ENCODE data around the gene PAK5. TPM values are rescaled to one million over a fixed set of nuclear protein-coding genes. Genes with fewer than 3 reads are reported as not detected.

PAK5 gene
- total and polyA plus RNA-seq, 2 donors, result 0.19 to 0.75 TPM

DNA sequence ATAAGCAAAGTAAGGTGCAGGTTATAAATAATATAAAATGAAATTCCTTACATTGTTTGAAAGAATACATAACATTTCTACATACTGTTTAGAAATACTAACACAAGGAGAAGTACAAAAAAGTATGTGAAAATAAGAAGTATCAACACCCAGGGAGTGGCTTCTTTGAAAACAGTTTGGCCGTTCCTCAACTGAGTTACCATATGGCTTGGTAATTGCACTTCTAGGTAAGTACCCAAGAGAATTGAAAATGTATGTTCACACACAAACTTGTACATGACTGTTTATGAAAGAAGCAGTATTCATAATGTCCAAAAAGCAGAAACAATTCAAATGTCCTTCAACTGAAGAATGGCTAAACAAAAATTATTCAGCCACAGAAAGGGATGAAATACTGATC, 30.7 kb downstream of the PAK5 start:
- Histone ChIP-seq H3K9me3 (ENCODE audit: control insufficient read depth in 2 of 2, insufficient read depth in 1 of 2, low read length in 1 of 2) (no peaks in the 10 kb centered on the region), H3K4me3 (ENCODE audit: low read length in 2 of 2) (no peak overlapping the region), H3K27ac (ENCODE audit: low read depth in 1 of 2, low read length in 1 of 2) (no peak overlapping the region), H3K27me3 (ENCODE audit: control insufficient read depth in 2 of 2, insufficient read depth in 1 of 2, low read length in 1 of 2) (no peaks in the 10 kb centered on the region), H3K36me3 (ENCODE audit: control insufficient read depth in 2 of 2, insufficient read depth in 2 of 2, low read length in 1 of 2) (no peaks in the 10 kb centered on the region), H3K4me1 (ENCODE audit: control insufficient read depth in 2 of 2, insufficient read depth in 2 of 2, low read length in 2 of 2) (no peaks in the 10 kb centered on the region)
- whole genome bisulfite sequencing, result 81% methylated on average over 1 of the region's 1 CpG
- no peak for DNase-seq (ENCODE audit: low read depth in 6 of 9, low spot score in 9 of 9)

DNA sequence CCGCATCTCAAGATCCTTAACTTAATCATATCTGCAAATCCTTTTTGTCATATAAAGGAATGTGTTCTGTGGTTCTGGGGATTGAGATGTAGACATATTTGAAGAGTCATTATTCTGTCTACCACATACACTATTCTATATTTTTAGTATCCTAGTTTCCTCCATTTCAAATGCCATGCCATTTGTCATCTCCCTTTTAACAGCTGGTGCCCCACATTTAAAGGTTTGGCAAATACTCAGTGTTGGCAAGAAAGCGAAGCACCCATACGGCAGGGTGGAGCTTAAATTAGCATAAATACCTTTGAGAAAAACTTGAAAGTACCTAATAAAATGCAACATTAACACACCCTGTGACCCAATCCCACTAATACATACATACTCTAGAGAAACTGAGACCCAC, 31.7 kb downstream of the PAK5 start:
- Histone ChIP-seq H3K4me1 (ENCODE audit: control insufficient read depth in 2 of 2, insufficient read depth in 2 of 2, low read length in 2 of 2) (no peaks in the 10 kb centered on the region), H3K36me3 (ENCODE audit: control insufficient read depth in 2 of 2, insufficient read depth in 2 of 2, low read length in 1 of 2) (no peaks in the 10 kb centered on the region), H3K27ac (ENCODE audit: low read depth in 1 of 2, low read length in 1 of 2) (no peak overlapping the region), H3K4me3 (ENCODE audit: low read length in 2 of 2) (no peak overlapping the region), H3K9me3 (ENCODE audit: control insufficient read depth in 2 of 2, insufficient read depth in 1 of 2, low read length in 1 of 2) (no peaks in the 10 kb centered on the region), H3K27me3 (ENCODE audit: control insufficient read depth in 2 of 2, insufficient read depth in 1 of 2, low read length in 1 of 2) (no peaks in the 10 kb centered on the region)
- 96% methylated on average over 3 of the region's 3 CpGs for WGBS
- DNase-seq (ENCODE audit: low read depth in 6 of 9, low spot score in 9 of 9), result no peak

DNA sequence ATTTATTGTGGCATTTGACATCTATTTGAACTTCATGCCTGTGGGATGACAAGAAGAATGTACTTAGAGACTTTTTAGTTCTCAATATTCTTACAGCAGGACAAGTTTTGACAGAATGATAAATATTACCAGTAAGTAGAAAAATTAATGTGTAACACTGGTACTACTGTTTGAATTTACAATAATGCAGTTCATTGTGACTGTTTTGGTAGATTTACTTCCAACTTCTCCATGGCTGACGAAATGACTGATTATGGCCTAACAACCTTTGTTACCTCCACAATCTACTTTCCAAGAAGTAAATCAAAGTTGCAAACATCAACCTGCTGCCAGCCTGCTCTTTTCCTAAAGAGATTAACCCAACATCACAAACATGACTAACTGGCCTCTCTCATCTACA, 38.5 kb downstream of the PAK5 start:
- Histone ChIP-seq H3K9me3 (ENCODE audit: control insufficient read depth in 2 of 2, insufficient read depth in 1 of 2, low read length in 1 of 2) (no peaks in the 10 kb centered on the region), H3K27me3 (ENCODE audit: control insufficient read depth in 2 of 2, insufficient read depth in 1 of 2, low read length in 1 of 2) (no peaks in the 10 kb centered on the region), H3K27ac (ENCODE audit: low read depth in 1 of 2, low read length in 1 of 2) (no peak overlapping the region), H3K4me1 (ENCODE audit: control insufficient read depth in 2 of 2, insufficient read depth in 2 of 2, low read length in 2 of 2) (no peaks in the 10 kb centered on the region), H3K4me3 (ENCODE audit: low read length in 2 of 2) (no peak overlapping the region), H3K36me3 (ENCODE audit: control insufficient read depth in 2 of 2, insufficient read depth in 2 of 2, low read length in 1 of 2) (no peaks in the 10 kb centered on the region)
- 85% methylated on average over 1 of the region's 1 CpG for WGBS
- no peak for DNase-seq (ENCODE audit: low read depth in 6 of 9, low spot score in 9 of 9)

DNA sequence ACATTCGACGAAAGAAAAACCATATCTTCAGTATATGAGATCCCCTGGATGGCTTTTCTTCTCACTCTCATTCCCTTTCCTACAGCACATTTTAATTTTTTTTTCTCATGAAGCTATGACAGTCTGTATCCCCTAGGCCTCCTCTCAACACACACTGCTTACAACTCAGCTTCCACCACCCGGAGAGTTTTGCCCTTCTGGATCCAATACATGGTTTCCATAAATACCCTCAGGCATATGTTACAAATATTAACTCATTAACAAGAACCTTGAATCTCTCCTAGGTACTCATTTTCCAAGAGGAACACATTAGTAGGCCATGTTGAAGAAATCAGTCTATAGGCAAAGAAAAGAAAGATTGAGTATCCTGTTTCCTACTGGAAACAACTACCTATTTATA, 44.0 kb downstream of the PAK5 start:
- Histone ChIP-seq H3K27ac (ENCODE audit: low read depth in 1 of 2, low read length in 1 of 2) (no peak overlapping the region), H3K36me3 (ENCODE audit: control insufficient read depth in 2 of 2, insufficient read depth in 2 of 2, low read length in 1 of 2) (no peaks in the 10 kb centered on the region), H3K4me1 (ENCODE audit: control insufficient read depth in 2 of 2, insufficient read depth in 2 of 2, low read length in 2 of 2) (no peaks in the 10 kb centered on the region), H3K9me3 (ENCODE audit: control insufficient read depth in 2 of 2, insufficient read depth in 1 of 2, low read length in 1 of 2) (no peaks in the 10 kb centered on the region), H3K4me3 (ENCODE audit: low read length in 2 of 2) (no peak overlapping the region), H3K27me3 (ENCODE audit: control insufficient read depth in 2 of 2, insufficient read depth in 1 of 2, low read length in 1 of 2) (no peaks in the 10 kb centered on the region)
- DNase-seq (ENCODE audit: low read depth in 6 of 9, low spot score in 9 of 9), result no peak
- 98% methylated on average over 3 of the region's 3 CpGs for WGBS

DNA sequence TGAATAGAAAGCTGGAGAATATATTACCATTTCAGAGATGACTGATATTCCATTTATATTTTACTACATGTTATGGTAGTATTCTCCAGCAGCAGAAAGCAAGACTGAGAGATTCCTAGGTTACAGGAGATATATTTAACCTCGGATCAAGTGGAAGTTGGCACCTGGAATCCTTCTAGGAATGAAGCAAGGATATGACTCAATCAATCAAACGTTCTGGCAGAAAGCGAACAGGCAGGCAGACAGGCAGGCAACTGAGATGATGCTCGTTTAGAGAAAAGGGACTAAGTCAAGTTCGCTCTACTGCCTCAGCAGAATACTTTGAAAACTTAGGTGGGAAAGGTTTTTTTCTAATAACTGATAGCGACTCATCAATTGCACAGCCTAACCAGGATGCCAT, 46.2 kb downstream of the PAK5 start:
- Histone ChIP-seq H3K9me3 (ENCODE audit: control insufficient read depth in 2 of 2, insufficient read depth in 1 of 2, low read length in 1 of 2) (no peaks in the 10 kb centered on the region), H3K27me3 (ENCODE audit: control insufficient read depth in 2 of 2, insufficient read depth in 1 of 2, low read length in 1 of 2) (no peaks in the 10 kb centered on the region), H3K4me1 (ENCODE audit: control insufficient read depth in 2 of 2, insufficient read depth in 2 of 2, low read length in 2 of 2) (no peaks in the 10 kb centered on the region), H3K27ac (ENCODE audit: low read depth in 1 of 2, low read length in 1 of 2) (no peak overlapping the region), H3K36me3 (ENCODE audit: control insufficient read depth in 2 of 2, insufficient read depth in 2 of 2, low read length in 1 of 2) (no peaks in the 10 kb centered on the region), H3K4me3 (ENCODE audit: low read length in 2 of 2) (no peak overlapping the region)
- DNase-seq (ENCODE audit: low read depth in 6 of 9, low spot score in 9 of 9), result no peak
- 87% methylated on average over 6 of the region's 6 CpGs for WGBS

DNA sequence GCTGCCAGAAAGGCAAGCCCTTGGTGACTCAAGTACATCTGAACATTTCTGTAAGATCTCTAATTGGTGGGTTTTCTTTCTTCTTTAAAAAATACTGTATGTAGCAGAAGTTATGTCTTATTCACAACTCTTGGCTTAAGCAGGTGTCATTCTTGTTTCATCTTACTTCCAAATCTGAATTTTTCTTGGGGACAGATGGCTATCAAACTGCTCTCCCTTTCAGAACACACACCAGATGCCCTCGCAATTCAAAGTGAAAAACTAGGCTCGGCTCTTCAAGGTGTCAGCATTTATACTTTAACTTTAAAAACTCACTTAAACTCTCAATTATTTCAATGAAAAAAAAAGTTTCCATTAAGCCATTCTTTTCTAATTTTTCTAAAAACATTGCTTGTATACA, 49.7 kb downstream of the PAK5 start:
- no peaks in the 10 kb centered on the region for H3K4me1 ChIP-seq (ENCODE audit: control insufficient read depth in 2 of 2, insufficient read depth in 2 of 2, low read length in 2 of 2)
- H3K36me3 ChIP-seq (ENCODE audit: control insufficient read depth in 2 of 2, insufficient read depth in 2 of 2, low read length in 1 of 2), result no peaks in the 10 kb centered on the region
- H3K27me3 ChIP-seq (ENCODE audit: control insufficient read depth in 2 of 2, insufficient read depth in 1 of 2, low read length in 1 of 2), result no peaks in the 10 kb centered on the region
- no peak for DNase-seq (ENCODE audit: low read depth in 6 of 9, low spot score in 9 of 9)
- no peaks in the 10 kb centered on the region for H3K9me3 ChIP-seq (ENCODE audit: control insufficient read depth in 2 of 2, insufficient read depth in 1 of 2, low read length in 1 of 2)
- H3K27ac ChIP-seq (ENCODE audit: low read depth in 1 of 2, low read length in 1 of 2), result no peak overlapping the region
- WGBS, result 96% methylated on average over 2 of the region's 2 CpGs
- no peak overlapping the region for H3K4me3 ChIP-seq (ENCODE audit: low read length in 2 of 2)

DNA sequence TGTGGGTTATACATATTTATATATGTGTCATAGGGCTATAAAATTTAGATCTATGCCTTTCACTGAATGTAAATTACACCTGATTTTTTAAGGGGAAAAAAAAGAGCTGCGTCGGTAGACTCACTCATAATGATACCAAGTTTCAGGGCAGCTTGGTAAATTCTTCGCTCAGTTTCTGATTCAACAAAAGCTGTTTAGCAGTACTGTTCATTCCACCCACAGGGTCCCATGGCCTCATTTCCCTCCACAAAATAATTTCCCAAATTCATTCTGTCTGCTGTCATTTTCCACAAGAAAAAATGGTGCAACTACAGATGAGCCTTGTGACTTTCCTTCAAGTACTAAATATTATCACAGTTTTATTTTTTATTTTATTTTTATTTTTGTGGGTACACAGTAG, 63.7 kb downstream of the PAK5 start:
- H3K36me3 ChIP-seq (ENCODE audit: control insufficient read depth in 2 of 2, insufficient read depth in 2 of 2, low read length in 1 of 2), result no peaks in the 10 kb centered on the region
- DNase-seq (ENCODE audit: low read depth in 6 of 9, low spot score in 9 of 9), result no peak
- H3K4me3 ChIP-seq (ENCODE audit: low read length in 2 of 2), result no peak overlapping the region
- WGBS, result 98% methylated on average over 3 of the region's 3 CpGs
- no peaks in the 10 kb centered on the region for H3K27me3 ChIP-seq (ENCODE audit: control insufficient read depth in 2 of 2, insufficient read depth in 1 of 2, low read length in 1 of 2)
- no peak overlapping the region for H3K27ac ChIP-seq (ENCODE audit: low read depth in 1 of 2, low read length in 1 of 2)
- H3K4me1 ChIP-seq (ENCODE audit: control insufficient read depth in 2 of 2, insufficient read depth in 2 of 2, low read length in 2 of 2), result no peaks in the 10 kb centered on the region
- H3K9me3 ChIP-seq (ENCODE audit: control insufficient read depth in 2 of 2, insufficient read depth in 1 of 2, low read length in 1 of 2), result no peaks in the 10 kb centered on the region

DNA sequence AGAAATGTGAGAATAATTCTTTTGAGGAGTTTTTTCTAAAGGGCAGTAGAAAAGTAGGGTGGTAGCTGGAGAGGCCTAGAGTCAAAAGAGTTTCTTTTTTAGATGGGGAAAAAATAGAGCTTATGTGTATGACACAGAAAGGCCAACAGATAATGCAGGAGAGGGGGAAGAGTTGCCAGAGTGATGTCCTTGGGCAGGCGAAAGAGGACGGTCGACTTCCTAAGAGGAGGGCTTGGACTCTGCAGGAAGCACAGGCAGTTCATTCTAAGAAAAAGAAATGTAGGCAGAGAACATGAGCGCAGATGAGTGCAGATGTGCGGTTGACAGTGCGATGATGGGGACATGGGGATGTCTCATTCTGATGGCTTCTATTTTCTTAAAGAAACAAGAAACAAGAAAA, 68.9 kb downstream of the PAK5 start:
- Histone ChIP-seq H3K4me1 (ENCODE audit: control insufficient read depth in 2 of 2, insufficient read depth in 2 of 2, low read length in 2 of 2) (no peaks in the 10 kb centered on the region), H3K4me3 (ENCODE audit: low read length in 2 of 2) (no peak overlapping the region), H3K27ac (ENCODE audit: low read depth in 1 of 2, low read length in 1 of 2) (no peak overlapping the region), H3K36me3 (ENCODE audit: control insufficient read depth in 2 of 2, insufficient read depth in 2 of 2, low read length in 1 of 2) (no peaks in the 10 kb centered on the region), H3K27me3 (ENCODE audit: control insufficient read depth in 2 of 2, insufficient read depth in 1 of 2, low read length in 1 of 2) (no peaks in the 10 kb centered on the region), H3K9me3 (ENCODE audit: control insufficient read depth in 2 of 2, insufficient read depth in 1 of 2, low read length in 1 of 2) (no peaks in the 10 kb centered on the region)
- no peak for DNase-seq (ENCODE audit: low read depth in 6 of 9, low spot score in 9 of 9)
- 95% methylated on average over 6 of the region's 6 CpGs for WGBS

DNA sequence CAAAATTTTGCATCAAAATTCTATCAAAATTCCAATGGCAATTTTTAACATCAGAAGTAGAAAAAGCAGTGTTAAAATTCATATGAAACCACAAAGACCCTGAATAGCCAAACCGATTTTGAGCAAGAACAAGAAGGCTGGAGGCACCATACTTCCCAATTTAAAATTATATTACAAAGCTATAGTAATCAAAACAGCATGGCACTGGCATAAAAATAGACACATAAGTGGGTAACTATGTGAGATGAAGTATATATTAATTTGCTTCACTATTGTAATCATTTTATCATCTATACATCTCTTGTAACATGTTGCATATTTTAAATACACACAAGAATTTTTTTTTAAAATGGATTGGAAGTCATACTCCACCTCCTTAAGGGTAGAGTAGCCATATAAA, 77.4 kb downstream of the PAK5 start:
- Histone ChIP-seq H3K4me3 (ENCODE audit: low read length in 2 of 2) (no peak overlapping the region), H3K27me3 (ENCODE audit: control insufficient read depth in 2 of 2, insufficient read depth in 1 of 2, low read length in 1 of 2) (no peaks in the 10 kb centered on the region), H3K27ac (ENCODE audit: low read depth in 1 of 2, low read length in 1 of 2) (no peak overlapping the region), H3K4me1 (ENCODE audit: control insufficient read depth in 2 of 2, insufficient read depth in 2 of 2, low read length in 2 of 2) (no peaks in the 10 kb centered on the region), H3K9me3 (ENCODE audit: control insufficient read depth in 2 of 2, insufficient read depth in 1 of 2, low read length in 1 of 2) (no peaks in the 10 kb centered on the region), H3K36me3 (ENCODE audit: control insufficient read depth in 2 of 2, insufficient read depth in 2 of 2, low read length in 1 of 2) (no peaks in the 10 kb centered on the region)
- DNase-seq (ENCODE audit: low read depth in 6 of 9, low spot score in 9 of 9), result no peak
- WGBS, result 96% methylated on average over 1 of the region's 1 CpG

DNA sequence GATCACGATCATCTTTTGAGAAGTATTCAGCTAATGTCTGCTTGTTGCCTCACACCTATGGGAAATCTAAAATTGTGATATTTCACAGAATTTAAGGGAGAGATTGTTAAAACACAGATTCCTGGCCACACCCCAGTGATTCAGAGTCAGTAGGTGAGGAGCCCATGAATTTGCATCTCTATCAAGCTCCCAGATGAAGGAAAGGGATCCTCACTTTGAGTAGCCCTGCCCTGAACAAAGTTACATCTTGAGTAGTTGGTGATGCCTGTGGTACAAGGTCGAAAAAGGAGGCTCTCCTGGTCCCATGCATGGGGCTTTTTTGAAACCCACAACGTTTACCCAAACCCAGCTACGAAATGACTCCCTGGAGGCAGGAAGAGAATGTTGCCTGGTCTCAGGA, 79.5 kb downstream of the PAK5 start:
- 66% methylated on average over 4 of the region's 4 CpGs for WGBS
- H3K4me3 ChIP-seq (ENCODE audit: low read length in 2 of 2), result no peak overlapping the region
- no peaks in the 10 kb centered on the region for H3K9me3 ChIP-seq (ENCODE audit: control insufficient read depth in 2 of 2, insufficient read depth in 1 of 2, low read length in 1 of 2)
- no peak for DNase-seq (ENCODE audit: low read depth in 6 of 9, low spot score in 9 of 9)
- no peaks in the 10 kb centered on the region for H3K36me3 ChIP-seq (ENCODE audit: control insufficient read depth in 2 of 2, insufficient read depth in 2 of 2, low read length in 1 of 2)
- H3K27me3 ChIP-seq (ENCODE audit: control insufficient read depth in 2 of 2, insufficient read depth in 1 of 2, low read length in 1 of 2), result no peaks in the 10 kb centered on the region
- no peak overlapping the region for H3K27ac ChIP-seq (ENCODE audit: low read depth in 1 of 2, low read length in 1 of 2)
- no peaks in the 10 kb centered on the region for H3K4me1 ChIP-seq (ENCODE audit: control insufficient read depth in 2 of 2, insufficient read depth in 2 of 2, low read length in 2 of 2)
